ENCODE measurements around the gene DGCR6L.
"Not testable (repeated sequence)": the region's sequence is repeated elsewhere in the genome, so short reads cannot be mapped to it uniquely, and the experiment has no call there.

The DGCR6L gene

GRCh38 chr22:20290045-20290392 lies 29.8 kb downstream of the DGCR6L start:
- no peak for DNase-seq

GRCh38 chr22:20289182-20290044 lies 30.4 kb downstream of the DGCR6L start:
- DNase-seq: not testable (repeated sequence)

GRCh38 chr22:20286784-20287423 lies 33.0 kb downstream of the DGCR6L start:
- not testable (repeated sequence) for DNase-seq

- DNase-seq: not testable (repeated sequence)
These were observed 33.6 kb downstream of the DGCR6L start for GRCh38 chr22:20286312-20286660.

- peak; percentile 76 for DNase-seq
These were observed 34.2 kb downstream of the DGCR6L start for GRCh38 chr22:20285473-20286311.

GRCh38 chr22:20284471-20285086 lies 35.3 kb downstream of the DGCR6L start:
- DNase-seq: no peak

- no peak for DNase-seq
These were observed 36.2 kb downstream of the DGCR6L start for GRCh38 chr22:20283674-20284066.

GRCh38 chr22:20282901-20283673 lies 36.8 kb downstream of the DGCR6L start:
- no peak for DNase-seq

- DNase-seq: no peak
These were observed 38.0 kb downstream of the DGCR6L start for GRCh38 chr22:20281891-20282290.

GRCh38 chr22:20281473-20281872 lies 38.4 kb downstream of the DGCR6L start:
- DNase-seq: not testable (repeated sequence)

GRCh38 chr22:20280866-20281265 lies 39.0 kb downstream of the DGCR6L start:
- no peak for DNase-seq

GRCh38 chr22:20280163-20280562 lies 39.7 kb downstream of the DGCR6L start:
- DNase-seq: not testable (repeated sequence)

GRCh38 chr22:20279662-20280134 lies 40.2 kb downstream of the DGCR6L start:
- DNase-seq: no peak

GRCh38 chr22:20278726-20279490 lies 41.0 kb downstream of the DGCR6L start:
- DNase-seq: not testable (repeated sequence)

- not testable (repeated sequence) for DNase-seq
These were observed 41.8 kb downstream of the DGCR6L start for GRCh38 chr22:20277936-20278635.

GRCh38 chr22:20276468-20276867 lies 43.4 kb downstream of the DGCR6L start:
- DNase-seq: no peak

GRCh38 chr22:20275836-20276235 lies 44.0 kb downstream of the DGCR6L start:
- DNase-seq: no peak

GRCh38 chr22:20275325-20275724 lies 44.5 kb downstream of the DGCR6L start:
- DNase-seq: not testable (repeated sequence)

GRCh38 chr22:20274374-20274773 lies 45.5 kb downstream of the DGCR6L start:
- DNase-seq: not testable (repeated sequence)

GRCh38 chr22:20273758-20274181 lies 46.1 kb downstream of the DGCR6L start:
- no peak for DNase-seq

GRCh38 chr22:20272700-20273099 lies 47.2 kb downstream of the DGCR6L start:
- no peak for DNase-seq

All from activated CD4-positive, alpha-beta T cell treated with anti-CD3 and anti-CD28 coated beads, Interleukin-10, Interleukin-2, amounts not matched to agents 100 ng/mL and 50 ng/mL, durations not matched to agents 16 hours and 8 hours (primary cell).